ENCODE data around the gene PARN.
"Not testable (repeated sequence)": the region's sequence is repeated elsewhere in the genome, so short reads cannot be mapped to it uniquely, and the experiment has no call there.

PARN gene

GRCh38 chr16:14472357-14472756 is 157.7 kb downstream of the PARN start:
- DNase-seq, result no peak

DNA sequence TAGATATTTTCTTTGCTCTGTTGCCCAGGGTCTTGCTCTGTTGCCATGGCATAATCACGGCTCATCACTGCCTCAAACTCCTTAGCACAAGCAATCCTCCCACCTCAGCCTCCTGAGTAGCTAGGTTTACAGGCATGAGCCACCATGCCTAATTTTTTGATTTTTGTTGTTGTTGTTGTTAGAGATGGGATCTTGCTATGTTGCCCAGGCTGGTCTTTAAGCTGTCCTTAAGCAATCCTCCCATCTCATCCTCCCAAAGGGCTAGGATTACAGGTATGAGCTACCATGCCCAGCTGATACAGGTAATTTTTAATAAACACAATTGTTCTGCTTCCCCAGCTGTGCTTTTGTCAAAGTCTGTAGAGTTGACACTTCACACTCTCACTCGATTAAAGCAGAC is 159.3 kb downstream of the PARN start:
- no peak for DNase-seq

DNA sequence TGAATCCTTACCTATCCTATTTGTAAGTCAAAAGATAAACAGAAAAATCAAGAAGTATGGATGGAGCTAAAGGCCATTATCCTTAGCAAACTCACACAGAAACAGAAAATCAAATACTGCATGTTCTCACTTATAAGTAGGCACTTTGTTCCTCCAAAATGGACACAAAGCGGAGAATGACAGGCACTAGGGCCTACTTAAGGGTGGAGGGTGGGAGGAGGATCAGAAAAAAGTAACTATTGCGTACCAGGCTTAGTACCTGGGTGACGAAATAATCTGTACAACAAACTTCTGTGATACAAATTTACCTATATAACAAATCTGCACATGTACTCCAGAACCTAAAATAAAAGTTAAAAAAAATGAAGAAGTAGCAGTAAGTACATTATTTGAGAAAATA is 164.3 kb downstream of the PARN start:
- no peak for DNase-seq

GRCh38 chr16:14464796-14465195 is 165.3 kb downstream of the PARN start:
- DNase-seq, result no peak

DNA sequence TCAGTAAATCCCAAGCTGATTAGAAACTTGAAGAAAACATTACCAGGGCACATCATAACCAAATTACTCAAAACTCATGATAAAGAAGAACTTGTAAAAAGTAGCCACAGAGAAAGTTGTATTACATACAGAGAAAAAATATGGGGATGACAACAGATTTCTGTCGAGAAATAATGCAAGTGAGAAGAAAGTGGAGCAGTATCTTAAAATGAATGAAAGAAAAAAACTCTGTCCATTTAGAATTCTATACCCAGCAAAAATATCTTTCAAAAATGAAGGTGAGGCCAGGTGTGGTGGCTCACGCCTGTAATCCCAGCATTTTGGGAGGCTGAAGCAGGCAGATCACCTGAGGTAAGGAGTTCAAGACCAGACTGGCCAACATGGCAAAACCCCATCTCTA is 165.9 kb downstream of the PARN start:
- DNase-seq, result no peak

DNA sequence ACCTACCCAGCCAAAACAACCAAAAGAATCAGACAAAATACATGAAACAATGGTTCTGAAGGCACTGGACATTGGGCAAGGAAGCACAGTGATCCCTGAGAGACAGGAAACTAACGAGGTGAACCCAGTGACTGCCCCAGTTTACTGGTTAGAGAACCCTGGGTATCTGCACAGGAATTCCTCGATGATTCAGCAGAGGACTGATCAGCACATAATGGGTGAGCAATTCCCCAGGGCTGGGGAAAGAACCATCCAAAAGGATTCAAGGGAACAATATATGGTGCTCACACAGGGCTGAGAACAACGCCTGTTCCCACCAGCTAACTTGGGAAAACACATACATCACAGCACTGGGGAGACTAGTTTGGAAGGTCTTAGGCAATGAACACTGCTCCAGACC is 167.2 kb downstream of the PARN start:
- no peak for DNase-seq

- DNase-seq, result no peak
Measured at GRCh38 chr16:14460726-14461125, 169.3 kb downstream of the PARN start.

DNA sequence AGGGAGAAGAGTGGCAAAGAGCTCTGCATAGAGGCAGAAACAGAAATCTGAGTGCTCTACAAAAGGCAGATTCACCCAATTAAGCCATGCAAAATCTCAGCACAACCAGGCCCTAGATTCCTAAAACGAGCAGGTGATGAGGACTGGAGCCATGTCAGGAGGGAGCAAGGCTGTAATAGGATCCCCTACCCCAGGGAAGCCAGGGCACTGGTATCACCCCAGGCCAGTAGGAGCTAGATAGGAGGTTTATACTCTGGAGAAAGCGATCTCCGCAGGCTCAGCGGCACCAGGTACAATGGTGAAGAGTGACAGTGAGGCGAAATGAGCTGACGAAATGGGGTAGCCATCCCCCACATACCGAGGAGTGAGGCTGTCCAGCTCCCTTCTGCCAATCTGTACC is 171.5 kb downstream of the PARN start:
- no peak for DNase-seq

- DNase-seq, result no peak
Measured at GRCh38 chr16:14456793-14457481, 173.1 kb downstream of the PARN start.

GRCh38 chr16:14455573-14455972 is 174.5 kb downstream of the PARN start:
- DNase-seq, result no peak

- DNase-seq, result no peak
Measured at GRCh38 chr16:14454391-14454790, 175.7 kb downstream of the PARN start.

DNA sequence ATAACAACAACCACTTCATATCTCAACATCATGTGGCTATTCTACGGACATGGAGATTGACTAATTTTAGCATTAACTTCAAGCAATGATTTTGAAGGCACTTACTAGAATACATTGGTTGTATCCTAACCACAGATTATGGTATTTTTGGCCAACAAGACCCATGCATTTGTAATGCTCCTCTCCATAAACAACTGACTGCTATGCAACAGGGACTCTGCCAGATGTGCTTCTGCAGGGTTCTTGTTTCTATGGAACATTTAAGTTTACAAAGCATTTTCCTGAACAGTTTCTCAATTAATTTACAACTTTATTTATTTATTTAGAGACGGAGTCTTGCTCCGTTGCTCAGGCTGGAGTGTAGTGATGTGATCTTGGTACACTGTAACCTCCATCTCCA is 178.0 kb downstream of the PARN start:
- DNase-seq, result no peak

DNA sequence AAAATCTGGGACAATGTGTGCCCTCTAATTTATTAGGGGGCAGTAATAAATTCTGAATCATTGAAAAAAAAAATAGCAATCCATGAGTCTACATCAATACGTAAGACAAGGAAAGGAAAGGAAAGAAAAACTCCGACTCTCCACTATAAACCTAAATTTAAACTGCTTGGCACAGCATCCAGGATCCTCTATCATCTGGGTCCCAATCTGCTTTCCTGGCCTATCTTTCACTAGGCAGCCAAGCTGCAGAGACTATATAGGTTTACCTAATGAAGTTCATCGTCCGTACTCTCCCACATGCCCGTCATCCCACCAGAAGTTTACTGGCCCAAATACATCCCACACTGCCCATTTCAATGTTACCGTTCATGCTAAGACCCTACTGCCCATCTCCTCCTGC is 179.2 kb downstream of the PARN start:
- no peak for DNase-seq

DNA sequence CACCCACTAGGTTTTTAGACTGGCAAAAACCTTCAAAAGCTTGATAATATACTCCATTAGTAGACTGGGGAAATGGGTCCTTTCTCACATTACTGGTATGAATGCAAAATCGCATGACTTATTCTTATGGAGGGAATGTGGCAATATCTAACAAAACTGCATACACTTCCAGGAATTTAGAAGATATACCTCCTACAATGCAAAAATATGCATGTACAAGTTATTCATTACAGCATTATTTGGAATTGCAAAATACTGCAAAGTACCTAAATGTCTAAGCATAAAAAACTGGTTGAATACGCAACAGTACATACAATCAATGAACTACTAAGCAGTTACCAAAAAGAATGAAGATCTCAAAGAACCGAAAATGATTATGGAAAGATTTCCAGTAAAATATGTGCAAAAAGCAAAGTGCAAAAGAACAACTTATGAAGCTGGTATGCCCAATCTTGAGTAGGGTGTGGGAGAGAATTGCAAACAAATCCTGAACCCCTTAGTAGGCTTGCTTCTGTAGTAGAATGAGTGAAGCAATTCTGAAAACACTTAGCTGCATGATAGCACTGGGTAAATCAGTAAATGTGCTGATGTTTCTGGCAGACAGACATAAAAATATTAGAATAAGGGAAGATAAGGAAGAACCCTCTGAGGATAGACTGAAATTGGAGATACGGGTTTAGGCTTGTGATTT is 180.1 kb downstream of the PARN start:
- DNase-seq, result no peak

DNA sequence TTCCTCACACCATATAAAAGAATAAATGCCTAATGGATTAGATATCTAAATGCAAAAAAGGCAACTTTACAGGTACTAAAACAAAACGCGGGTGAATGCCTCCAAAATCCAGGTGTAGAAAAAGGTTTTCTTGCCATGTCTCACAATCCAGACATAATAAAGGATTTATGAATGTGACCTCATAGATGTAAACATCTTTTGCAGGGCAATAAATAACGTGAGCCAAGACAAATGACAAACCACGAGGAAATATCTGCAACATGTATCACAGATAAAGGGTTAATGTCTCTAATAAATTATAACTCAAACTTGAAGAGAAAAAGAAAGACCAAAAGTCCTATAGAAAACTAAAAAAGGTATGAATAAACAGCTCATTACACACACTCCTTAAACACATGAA is 180.7 kb downstream of the PARN start:
- DNase-seq, result no peak

DNA sequence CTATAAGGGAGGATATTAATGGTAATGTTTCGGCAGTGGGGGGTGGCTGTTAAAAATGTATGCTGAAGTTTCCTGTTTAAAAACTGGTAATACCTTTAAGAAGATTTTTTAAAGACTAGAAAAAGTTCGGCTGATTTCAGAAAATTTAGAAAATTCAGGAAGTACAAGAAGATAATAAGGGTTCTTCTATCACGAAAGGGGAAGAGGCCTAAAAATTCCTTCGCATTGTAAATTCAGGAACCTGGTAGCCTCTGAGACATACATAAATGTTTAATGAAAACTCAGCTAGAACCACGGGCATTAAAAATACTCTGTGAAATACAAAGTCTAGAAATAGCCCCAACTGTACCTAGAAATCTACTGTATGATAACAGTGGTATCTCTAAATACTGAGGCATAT is 181.2 kb downstream of the PARN start:
- no peak for DNase-seq

- DNase-seq, result no peak
Measured at GRCh38 chr16:14447783-14448182, 182.3 kb downstream of the PARN start.

DNA sequence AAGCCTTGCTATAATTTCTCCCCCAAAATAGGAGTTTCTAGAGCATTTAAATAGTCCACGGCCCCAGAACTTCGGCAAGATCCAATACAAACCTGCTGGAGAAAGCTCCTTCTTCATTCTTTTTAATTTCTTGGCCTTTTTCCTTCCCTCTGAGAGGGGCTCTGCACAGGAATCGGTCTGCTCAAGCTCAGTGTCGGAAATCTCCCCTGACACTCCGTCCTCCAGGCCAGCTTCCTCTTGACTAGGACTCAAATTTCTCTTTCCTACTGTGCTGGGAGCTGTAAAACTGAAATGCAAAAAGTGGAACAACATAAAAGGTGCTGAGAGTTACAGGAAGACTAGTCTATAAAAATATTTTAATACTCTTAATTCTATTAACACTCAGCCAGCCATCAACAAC is 183.3 kb downstream of the PARN start:
- no peak for DNase-seq

- DNase-seq, result no peak
Measured at GRCh38 chr16:14445937-14446715, 183.9 kb downstream of the PARN start.

DNA sequence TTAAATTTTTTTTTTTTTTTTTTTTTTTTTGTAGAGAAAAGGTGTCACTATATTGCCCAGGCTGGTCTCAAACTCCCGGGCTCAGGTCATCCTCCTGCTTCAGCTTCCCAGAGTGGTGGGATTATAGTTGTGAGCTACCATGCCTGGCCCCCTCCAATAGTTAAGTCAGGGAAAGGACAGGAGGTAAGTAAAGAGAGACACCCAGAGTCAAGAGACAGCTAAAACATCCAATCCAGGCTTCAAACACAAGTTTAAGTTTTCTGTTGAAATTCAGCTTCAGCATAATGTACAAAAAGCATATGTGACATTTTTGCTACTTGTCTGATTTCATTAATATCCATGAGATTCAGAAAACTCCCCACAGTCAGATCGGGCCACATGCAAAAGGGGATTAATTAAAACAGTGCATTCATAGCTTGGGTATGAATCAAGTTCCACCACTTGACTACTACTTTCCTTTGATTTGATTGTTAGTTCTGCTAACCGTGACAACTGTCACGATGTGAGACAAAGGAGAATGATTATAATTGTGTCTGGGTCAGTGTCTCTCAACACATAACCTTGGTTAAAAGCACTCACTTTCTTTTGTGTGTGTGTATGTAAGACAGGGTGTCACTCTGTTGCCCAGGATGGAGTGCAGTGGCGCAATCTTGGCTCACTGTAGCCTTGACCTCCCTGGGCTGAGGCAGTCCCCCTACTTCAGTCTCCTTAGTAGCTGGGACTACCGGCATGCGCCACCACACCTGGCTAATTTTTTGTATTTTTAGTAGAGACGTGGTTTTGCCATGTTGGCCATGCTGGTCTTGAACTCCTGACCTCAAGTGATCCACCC is 184.9 kb downstream of the PARN start:
- DNase-seq, result no peak

- DNase-seq, result not testable (repeated sequence)
Measured at GRCh38 chr16:14441533-14441932, 188.5 kb downstream of the PARN start.

GRCh38 chr16:14438256-14438655 is 191.8 kb downstream of the PARN start:
- DNase-seq, result no peak

DNA sequence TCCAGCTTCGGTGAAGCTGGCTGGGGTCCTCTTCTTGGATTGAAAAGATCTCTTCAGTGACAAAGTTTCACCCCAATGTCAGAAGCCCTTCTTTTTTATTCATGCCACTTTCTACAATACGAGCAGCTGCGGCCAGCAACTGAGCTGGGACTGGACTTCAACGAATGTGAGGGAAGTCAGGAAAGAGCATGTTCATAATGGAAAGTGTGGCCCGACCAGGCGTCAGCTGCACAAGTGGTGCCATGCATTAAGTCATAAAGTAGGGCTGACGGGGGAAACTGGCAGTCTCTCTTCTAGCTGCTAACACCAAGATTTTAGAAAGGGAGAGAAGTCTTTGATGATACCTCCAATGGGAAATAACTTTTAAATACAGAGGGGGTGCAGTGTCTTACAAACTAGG is 192.6 kb downstream of the PARN start:
- no peak for DNase-seq
